ENCODE data around the gene CCDC85A.

DNA sequence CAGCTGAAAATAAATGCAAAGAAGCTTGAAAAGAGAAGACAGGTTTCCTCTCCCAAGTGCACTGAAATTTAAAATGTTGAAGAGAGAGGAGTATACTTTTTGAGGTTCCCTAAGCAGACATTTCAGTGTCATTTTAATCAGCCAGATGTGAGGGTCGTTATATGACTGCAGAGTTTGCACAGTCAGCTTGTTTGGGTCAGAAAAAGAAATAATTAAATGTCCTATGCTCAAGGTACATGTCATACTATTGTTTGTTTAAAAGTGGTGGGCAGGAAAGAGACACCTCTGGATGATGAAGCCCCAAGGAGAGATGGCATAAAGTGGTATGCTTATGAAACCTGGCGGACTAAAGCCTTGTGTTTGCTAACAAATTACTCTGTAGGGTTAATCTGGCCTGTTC lies 55.2 kb downstream of the CCDC85A start:
- no peak for TF ChIP-seq POLR2A (IDR thresholded peaks at IDR 0.05)
- TF ChIP-seq EP300 (IDR thresholded peaks at IDR 0.05): no peak

Data from ovary (tissue), 1 donor.